Dendritic cell treated with granulocyte-macrophage colony-stimulating factor and Interleukin-4, amounts not matched to agents 40 ng/mL and 50 ng/mL, for 4 days (primary cell): Measurements from ENCODE around the gene TAS2R5.
"Not testable (repeated sequence)": the region's sequence is repeated elsewhere in the genome, so short reads cannot be mapped to it uniquely, and the experiment has no call there.

Source experiments
- H3K27ac Mint-ChIP-seq: one replicate; pipeline ENCODE4 v1.8.0; 2022; ENCODE audit warnings: mild to moderate bottlenecking, mixed read lengths
- H3K27me3 Mint-ChIP-seq: one replicate; pipeline ENCODE4 v1.8.0; 2022; ENCODE audit warnings: mild to moderate bottlenecking, mixed read lengths
- H3K36me3 Mint-ChIP-seq: one replicate; pipeline ENCODE4 v1.8.0; 2022; ENCODE audit warnings: low read depth, mixed read lengths
- H3K4me1 Mint-ChIP-seq: one replicate; pipeline ENCODE4 v1.8.0; 2022; ENCODE audit warnings: low read depth, mixed read lengths
- H3K4me3 Mint-ChIP-seq: one replicate; pipeline ENCODE4 v1.8.0; 2022; ENCODE audit warnings: mild to moderate bottlenecking, moderate library complexity, mixed read lengths
- H3K9me3 Mint-ChIP-seq: one replicate; pipeline ENCODE4 v1.8.0; 2022; ENCODE audit warnings: mixed read lengths
- intact Hi-C: fragments of 100-400 bp; cut with micrococcal nuclease; formaldehyde crosslinking; loops from one replicate; pipeline ENCODE4 v1.15.0; 2022

The TAS2R5 gene

GRCh38 chr7:141822432-141822831 lies 32.4 kb downstream of the TAS2R5 start:
- H3K4me1 Mint-ChIP-seq, H3K36me3 Mint-ChIP-seq, H3K4me3 Mint-ChIP-seq, H3K27me3 Mint-ChIP-seq, intact Hi-C loops, H3K27ac Mint-ChIP-seq: not testable (repeated sequence)
- peaks cover 60% of the 10 kb centered on the region for H3K9me3 Mint-ChIP-seq

GRCh38 chr7:141837683-141838082 lies 47.7 kb downstream of the TAS2R5 start:
- H3K36me3 Mint-ChIP-seq: no peaks in the 10 kb centered on the region
- H3K4me3 Mint-ChIP-seq: no peak overlapping the region
- no peaks in the 10 kb centered on the region for H3K9me3 Mint-ChIP-seq
- H3K27ac Mint-ChIP-seq: no peak overlapping the region
- no peaks in the 10 kb centered on the region for H3K27me3 Mint-ChIP-seq
- intact Hi-C loops: no loop called here
- H3K4me1 Mint-ChIP-seq: no peaks in the 10 kb centered on the region

GRCh38 chr7:141838581-141838980 lies 48.6 kb downstream of the TAS2R5 start:
- Mint-ChIP-seq H3K9me3 (no peaks in the 10 kb centered on the region), H3K4me1 (no peaks in the 10 kb centered on the region), H3K27ac (no peak overlapping the region), H3K36me3 (no peaks in the 10 kb centered on the region), H3K4me3 (no peak overlapping the region), H3K27me3 (no peaks in the 10 kb centered on the region)
- intact Hi-C loops: no loop called here

GRCh38 chr7:141839256-141839655 lies 49.2 kb downstream of the TAS2R5 start:
- no peaks in the 10 kb centered on the region for H3K4me1 Mint-ChIP-seq
- H3K4me3 Mint-ChIP-seq: no peak overlapping the region
- H3K9me3 Mint-ChIP-seq: no peaks in the 10 kb centered on the region
- H3K36me3 Mint-ChIP-seq: no peaks in the 10 kb centered on the region
- H3K27me3 Mint-ChIP-seq: no peaks in the 10 kb centered on the region
- no peak overlapping the region for H3K27ac Mint-ChIP-seq
- intact Hi-C loops: no loop called here

- H3K27me3 Mint-ChIP-seq: no peaks in the 10 kb centered on the region
- H3K36me3 Mint-ChIP-seq: no peaks in the 10 kb centered on the region
- H3K4me3 Mint-ChIP-seq: no peak overlapping the region
- H3K9me3 Mint-ChIP-seq: no peaks in the 10 kb centered on the region
- H3K27ac Mint-ChIP-seq: no peak overlapping the region
- H3K4me1 Mint-ChIP-seq: no peaks in the 10 kb centered on the region
- intact Hi-C loops: no loop called here
These were observed 50.7 kb downstream of the TAS2R5 start for GRCh38 chr7:141840708-141841107.
